GM12878 (cell line): Measurements from ENCODE around the gene CAMTA1.

ENCODE experiments used
- BRCA1 ChIP-seq: IDR thresholded peaks from 2 replicates; pipeline ENCODE4 v1.6.1; 2011; ENCODE audit warnings: low read depth, low read length, improper control_type of control experiment
- CTCF ChIP-seq, 3 experiments: IDR thresholded peaks in 2 of 3; conservative IDR thresholded peaks in 1 of 3; 2 replicates each; pipeline ENCODE4 v1.5.1; 2011; ENCODE audit warnings: low read depth in 3 of 3, low read length in 3 of 3, mild to moderate bottlenecking in 3 of 3, control low read depth in 2 of 3, moderate library complexity in 2 of 3, inconsistent platforms in 1 of 3, mixed read lengths in 1 of 3; ENCODE audit not compliant: control insufficient read depth in 2 of 3, insufficient read depth in 1 of 3; ENCODE audit errors: extremely low read depth in 1 of 3
- EP300 ChIP-seq, 2 experiments: fragments of 150-350 bp in 1 of 2; IDR thresholded peaks; 2 replicates each; pipeline ENCODE4 v1.6.1; 2011 to 2012; ENCODE audit warnings: low read depth in 2 of 2, low read length in 2 of 2, borderline replicate concordance in 1 of 2, improper control_type of control experiment in 1 of 2, inconsistent platforms in 1 of 2; ENCODE audit not compliant: control insufficient read depth in 1 of 2
- EZH2 ChIP-seq: IDR thresholded peaks from 2 replicates; pipeline ENCODE4 v1.6.1; 2012; ENCODE audit warnings: low read depth, mild to moderate bottlenecking, control low read depth, inconsistent platforms, low read length, borderline replicate concordance; ENCODE audit not compliant: control insufficient read depth
- FOS ChIP-seq: IDR thresholded peaks from 3 replicates; pipeline ENCODE4 v1.6.1; 2011; ENCODE audit warnings: borderline replicate concordance; ENCODE audit not compliant: insufficient read length; ENCODE audit errors: extremely low read depth
- POLR2A ChIP-seq: IDR thresholded peaks from 2 replicates; pipeline ENCODE4 v1.6.1; 2011; ENCODE audit warnings: low read depth, mild to moderate bottlenecking, low read length
- POLR2AphosphoS5 ChIP-seq: IDR thresholded peaks from 2 replicates; pipeline ENCODE4 v1.6.1; 2011; ENCODE audit warnings: mild to moderate bottlenecking, low read length, inconsistent platforms
- SUZ12 ChIP-seq: fragments of 200-600 bp; sonication (generic); IDR thresholded peaks from one replicate; pipeline ENCODE4 v1.6.1; 2018; ENCODE audit warnings: antibody characterized with exemption, mild to moderate bottlenecking; ENCODE audit not compliant: unreplicated experiment
- TAF1 ChIP-seq: IDR thresholded peaks from 2 replicates; pipeline ENCODE4 v1.6.1; 2011; ENCODE audit warnings: mild to moderate bottlenecking, low read depth, low read length, borderline replicate concordance
- YY1 ChIP-seq: IDR thresholded peaks from 2 replicates; pipeline ENCODE4 v1.6.1; 2011; ENCODE audit warnings: low read depth, mild to moderate bottlenecking, low read length
- ZNF217 ChIP-seq: fragments of 450-650 bp; IDR thresholded peaks from 2 replicates; pipeline ENCODE4 v1.6.1; 2017; ENCODE audit warnings: antibody characterized with exemption, mild to moderate bottlenecking

GRCh38 chr1:7509598-7509997 is 724.3 kb downstream of the CAMTA1 start:
- TF ChIP-seq EP300 (IDR thresholded peaks at IDR 0.05; ENCODE audit: borderline replicate concordance in 1 of 2, control insufficient read depth in 1 of 2, low read depth in 2 of 2, low read length in 2 of 2) (no peak), POLR2AphosphoS5 (no peak), BRCA1 (no peak), YY1 (no peak), CTCF (IDR thresholded peaks at IDR 0.05 in 2 of 3, conservative IDR thresholded peaks at IDR 0.05 in 1 of 3; ENCODE audit: control insufficient read depth in 2 of 3, extremely low read depth in 1 of 3, insufficient read depth in 1 of 3, low read depth in 3 of 3, low read length in 3 of 3) (no peak), POLR2A (no peak), FOS (no peak), ZNF217 (no peak), SUZ12 (no peak), TAF1 (no peak), EZH2 (no peak)
